HS-27A (cell line): ENCODE measurements around the gene TNFAIP8L1.

Experiments
- DNase-seq: peaks from one replicate; pipeline ENCODE4 v3.0.0-alpha.2; 2012; ENCODE audit warnings: low read depth, missing footprints

Gene TNFAIP8L1

DNA sequence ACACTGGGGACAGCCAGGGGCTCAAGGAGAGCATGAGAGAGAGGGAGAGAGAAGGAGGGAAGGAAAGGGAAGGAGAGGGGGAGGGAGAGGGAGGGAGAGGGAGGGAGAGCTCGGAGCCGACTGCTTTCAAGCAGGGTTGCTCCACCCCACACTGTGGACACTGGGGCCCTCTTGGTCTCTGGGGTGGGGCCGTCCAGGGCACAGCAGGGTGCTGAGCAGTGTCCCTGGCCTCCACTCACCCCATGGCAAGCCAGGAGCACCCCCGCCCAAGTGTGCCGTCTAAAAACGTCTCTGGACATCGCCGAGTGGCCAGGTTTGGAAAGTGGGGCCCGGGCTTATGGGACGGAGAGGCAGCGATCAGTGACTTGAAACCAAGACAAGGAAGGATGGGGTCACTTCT lies 63.4 kb downstream of the TNFAIP8L1 start:
- no peak for DNase-seq

DNA sequence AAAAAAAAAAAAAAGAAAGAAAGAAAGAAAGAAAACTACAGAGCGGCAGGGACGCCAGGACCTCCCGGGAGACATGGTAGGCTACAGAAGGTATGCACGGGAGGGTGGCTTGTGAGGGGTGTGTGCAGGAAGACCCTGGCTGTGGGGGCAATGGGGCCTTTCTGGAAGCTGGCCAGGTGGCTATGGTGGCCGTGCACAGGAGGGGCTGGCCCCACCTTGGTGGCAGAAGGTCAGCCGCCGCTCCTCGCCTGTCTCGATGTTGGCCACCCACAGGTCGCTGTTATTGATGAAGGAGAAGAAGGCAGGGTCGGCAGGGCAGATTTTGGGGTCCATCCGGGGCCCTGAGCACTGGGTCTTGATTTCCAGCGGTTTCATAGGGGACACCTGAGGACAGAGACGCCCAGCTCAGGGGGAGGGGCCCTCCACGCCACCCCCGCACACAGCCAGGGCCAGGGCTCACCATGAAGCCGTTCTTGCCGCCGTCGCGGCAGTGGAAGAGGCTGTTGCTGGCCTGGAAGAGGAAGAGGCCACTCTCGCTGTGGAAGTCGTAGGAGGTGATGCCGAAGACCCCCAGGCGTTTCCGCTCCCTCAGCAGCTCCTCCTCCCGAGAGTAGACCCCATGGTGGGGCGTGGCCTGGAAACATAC lies 64.5 kb downstream of the TNFAIP8L1 start:
- DNase-seq, result no peak

DNA sequence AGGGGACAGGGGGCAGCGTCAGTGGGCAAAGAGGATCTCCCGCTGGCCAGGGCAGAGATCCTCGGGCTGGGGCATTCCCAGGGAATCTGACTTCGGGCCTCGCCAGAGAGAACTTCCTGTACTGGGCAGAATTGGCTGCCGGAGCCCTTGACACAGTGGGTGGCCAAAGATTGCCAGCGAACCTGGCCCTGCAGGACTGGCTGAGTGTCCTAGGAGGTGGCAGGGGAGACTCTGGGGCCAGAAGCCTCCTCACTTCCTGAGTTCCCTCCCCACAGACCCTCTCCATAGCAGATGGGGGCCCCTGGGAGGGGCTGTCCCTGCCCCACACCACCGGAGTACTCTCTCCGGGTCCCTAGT lies 65.0 kb downstream of the TNFAIP8L1 start:
- DNase-seq, result no peak
